Activated CD8-positive, alpha-beta memory T cell treated with anti-CD3 and anti-CD28 coated beads, Interleukin-2, amount 10 ng/mL, durations not matched to agents 7 days and 5 days (primary cell): ENCODE measurements around the gene UBE2E2. TPM values are rescaled to one million over a fixed set of nuclear protein-coding genes. Genes with fewer than 3 reads are reported as not detected.

Experiments
- ATAC-seq: fragments of 150-1000 bp; cut with Tn5 transposase; one replicate; pipeline ENCODE4 v1.10.0; 2021; ENCODE audit warnings: moderate library complexity
- CTCF ChIA-PET: fragments of 350-600 bp; sonication (Branson Sonifier 250); formaldehyde crosslinking; loops from one replicate; lab custom pipeline; 2021; ENCODE audit warnings: antibody characterized with exemption; lab: Charles Lee
- DNase-seq: peaks from one replicate; pipeline ENCODE4 v3.0.0-alpha.2; 2020
- H3K27ac Mint-ChIP-seq: one replicate; pipeline ENCODE4 v1.8.0; 2021; ENCODE audit warnings: mild to moderate bottlenecking, mixed read lengths
- H3K27me3 Mint-ChIP-seq: one replicate; pipeline ENCODE4 v1.8.0; 2021; ENCODE audit warnings: mixed read lengths
- H3K36me3 Mint-ChIP-seq: one replicate; pipeline ENCODE4 v1.8.0; 2021; ENCODE audit warnings: mild to moderate bottlenecking, mixed read lengths
- H3K4me1 Mint-ChIP-seq: one replicate; pipeline ENCODE4 v1.8.0; 2021; ENCODE audit warnings: mixed read lengths
- H3K4me3 Mint-ChIP-seq: one replicate; pipeline ENCODE4 v1.8.0; 2021; ENCODE audit warnings: mild to moderate bottlenecking, moderate library complexity, mixed read lengths
- H3K9me3 Mint-ChIP-seq: one replicate; pipeline ENCODE4 v1.8.0; 2022; ENCODE audit warnings: low read depth, mixed read lengths
- total RNA-seq, 2 experiments: library from RNA; stranded (reverse); gene quantifications; one replicate each; pipeline ENCODE4 v1.2.3, GENCODE V29; 2021

Gene UBE2E2
- total RNA-seq, 2 experiments from 2014 or later, result 0.77 to 0.82 TPM

GRCh38 chr3:23479615-23480328 lies 276.6 kb downstream of the UBE2E2 start:
- CTCF ChIA-PET, result no interaction called here
- Mint-ChIP-seq H3K4me3 (no peak overlapping the region), H3K27ac (no peak overlapping the region), H3K36me3 (no peaks in the 10 kb centered on the region), H3K27me3 (no peaks in the 10 kb centered on the region), H3K9me3 (peaks cover 5% of the 10 kb centered on the region), H3K4me1 (peaks cover 2% of the 10 kb centered on the region)
- DNase-seq (no peak), ATAC-seq (no peak)

DNA sequence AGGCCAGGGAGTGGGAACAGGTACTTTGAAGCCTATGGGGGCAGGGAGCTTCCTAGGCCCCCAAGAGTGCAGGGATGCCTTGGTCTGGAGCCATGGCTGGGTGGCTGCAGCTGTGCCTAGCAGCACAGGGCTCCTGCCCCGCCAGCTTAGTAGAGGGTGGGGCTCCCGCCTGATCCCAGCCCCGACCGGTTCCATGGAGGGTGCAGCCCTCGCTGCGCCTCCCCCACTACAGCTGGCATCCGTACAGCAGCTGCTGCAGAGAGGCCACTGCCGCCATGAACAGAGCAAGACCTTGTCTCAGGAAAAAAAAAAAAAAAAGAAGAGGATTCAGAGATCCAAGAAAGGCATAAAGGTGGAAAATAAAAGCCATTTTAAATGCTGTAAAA lies 277.2 kb downstream of the UBE2E2 start:
- Mint-ChIP-seq H3K36me3 (no peaks in the 10 kb centered on the region), H3K4me3 (no peak overlapping the region), H3K4me1 (no peaks in the 10 kb centered on the region), H3K27me3 (no peaks in the 10 kb centered on the region), H3K9me3 (peaks cover 5% of the 10 kb centered on the region), H3K27ac (no peak overlapping the region)
- ATAC-seq (no peak), DNase-seq (no peak)
- CTCF ChIA-PET, result no interaction called here

GRCh38 chr3:23481011-23481615 lies 278.0 kb downstream of the UBE2E2 start:
- peaks cover 5% of the 10 kb centered on the region for H3K9me3 Mint-ChIP-seq
- no peaks in the 10 kb centered on the region for H3K36me3 Mint-ChIP-seq
- H3K4me3 Mint-ChIP-seq, result no peak overlapping the region
- no peak for ATAC-seq
- no peak for DNase-seq
- H3K27me3 Mint-ChIP-seq, result no peaks in the 10 kb centered on the region
- CTCF ChIA-PET, result no interaction called here
- no peak overlapping the region for H3K27ac Mint-ChIP-seq
- H3K4me1 Mint-ChIP-seq, result no peaks in the 10 kb centered on the region

DNA sequence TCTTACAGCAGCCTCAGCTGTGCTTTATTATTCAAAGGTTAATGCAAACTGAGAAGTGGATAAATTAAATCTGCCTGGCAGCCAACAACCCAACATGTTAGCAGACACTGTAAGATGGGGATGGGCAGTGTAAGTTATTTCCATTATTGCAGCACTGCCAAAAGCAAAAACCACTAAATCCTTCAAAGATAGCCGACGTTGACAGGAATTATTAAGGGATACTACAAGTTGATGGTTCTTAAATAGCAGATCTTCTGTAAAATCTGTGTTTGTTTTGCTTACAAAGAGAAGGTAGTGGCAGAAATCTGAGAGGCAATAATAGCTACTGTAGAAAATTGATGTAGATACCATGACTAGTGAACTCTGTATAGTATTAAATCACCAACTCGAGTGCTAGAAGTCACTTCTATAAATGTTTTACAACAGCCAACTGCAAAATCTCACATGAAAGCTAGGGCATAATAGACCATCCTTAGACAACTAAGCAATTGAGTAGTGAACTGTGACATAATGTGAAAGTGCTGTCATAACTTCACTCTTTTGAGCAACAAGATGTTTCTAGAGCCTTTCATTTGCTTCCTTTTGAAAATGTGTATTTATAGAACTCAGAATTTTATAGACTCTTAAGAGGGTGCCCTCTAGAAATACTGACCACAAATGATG lies 278.6 kb downstream of the UBE2E2 start:
- CTCF ChIA-PET, result no interaction called here
- Mint-ChIP-seq H3K36me3 (no peaks in the 10 kb centered on the region), H3K9me3 (peaks cover 5% of the 10 kb centered on the region), H3K4me1 (no peaks in the 10 kb centered on the region), H3K27me3 (no peaks in the 10 kb centered on the region), H3K4me3 (no peak overlapping the region), H3K27ac (no peak overlapping the region)
- DNase-seq, result no peak
- ATAC-seq, result no peak

DNA sequence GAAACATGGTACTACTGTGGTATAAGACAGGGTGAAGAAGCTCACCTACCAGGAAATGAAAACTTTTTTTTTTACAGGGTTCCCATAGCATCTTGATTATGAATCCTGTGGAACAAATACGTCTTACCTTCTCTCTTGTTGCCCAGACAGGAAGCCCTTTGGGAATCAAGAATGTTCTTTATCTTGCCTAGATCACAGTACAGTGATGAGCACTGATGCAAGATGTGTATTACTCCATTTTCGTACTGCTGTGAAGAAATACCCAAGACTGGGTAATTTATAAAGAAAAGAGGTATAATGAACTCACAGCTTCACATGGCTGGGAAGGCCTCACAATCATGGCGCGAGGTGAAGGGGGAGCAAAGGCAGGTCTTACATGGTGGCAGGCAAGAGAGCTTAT lies 281.3 kb downstream of the UBE2E2 start:
- CTCF ChIA-PET, result no interaction called here
- no peaks in the 10 kb centered on the region for H3K36me3 Mint-ChIP-seq
- no peak overlapping the region for H3K27ac Mint-ChIP-seq
- H3K9me3 Mint-ChIP-seq, result no peaks in the 10 kb centered on the region
- DNase-seq (no peak), ATAC-seq (no peak)
- H3K4me3 Mint-ChIP-seq, result no peak overlapping the region
- H3K27me3 Mint-ChIP-seq, result no peaks in the 10 kb centered on the region
- no peaks in the 10 kb centered on the region for H3K4me1 Mint-ChIP-seq

GRCh38 chr3:23485922-23486321 lies 282.8 kb downstream of the UBE2E2 start:
- Mint-ChIP-seq H3K36me3 (no peaks in the 10 kb centered on the region), H3K4me1 (no peaks in the 10 kb centered on the region), H3K9me3 (no peaks in the 10 kb centered on the region), H3K27me3 (no peaks in the 10 kb centered on the region), H3K4me3 (no peak overlapping the region), H3K27ac (no peak overlapping the region)
- ATAC-seq (no peak), DNase-seq (no peak)
- CTCF ChIA-PET, result no interaction called here

DNA sequence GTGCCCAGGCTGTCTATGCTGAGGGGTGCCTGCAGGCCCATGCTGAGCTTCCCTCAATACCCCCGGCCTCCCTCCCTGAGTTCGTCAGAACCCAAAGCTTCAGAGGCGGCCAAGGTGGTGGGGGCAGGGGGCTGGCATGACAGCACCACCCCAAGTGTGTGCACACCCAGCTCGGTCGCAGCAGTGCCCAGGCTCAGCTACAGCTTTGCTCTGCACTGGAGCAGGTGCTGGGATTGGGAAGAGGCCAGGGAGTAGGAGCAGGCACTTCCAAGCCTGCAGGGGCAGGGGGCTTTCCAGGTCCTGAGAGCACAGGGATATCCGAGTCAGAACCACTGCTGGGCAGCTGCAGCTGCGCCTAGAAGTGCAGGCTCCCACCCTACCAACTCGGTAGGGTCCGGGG lies 283.9 kb downstream of the UBE2E2 start:
- no peaks in the 10 kb centered on the region for H3K4me1 Mint-ChIP-seq
- no peaks in the 10 kb centered on the region for H3K27me3 Mint-ChIP-seq
- H3K36me3 Mint-ChIP-seq, result no peaks in the 10 kb centered on the region
- H3K9me3 Mint-ChIP-seq, result no peaks in the 10 kb centered on the region
- H3K27ac Mint-ChIP-seq, result no peak overlapping the region
- ATAC-seq (no peak), DNase-seq (no peak)
- H3K4me3 Mint-ChIP-seq, result no peak overlapping the region
- CTCF ChIA-PET, result no interaction called here

GRCh38 chr3:23488618-23489017 lies 285.5 kb downstream of the UBE2E2 start:
- no peak for ATAC-seq
- H3K27me3 Mint-ChIP-seq, result no peaks in the 10 kb centered on the region
- H3K9me3 Mint-ChIP-seq, result no peaks in the 10 kb centered on the region
- no peak overlapping the region for H3K4me3 Mint-ChIP-seq
- H3K36me3 Mint-ChIP-seq, result no peaks in the 10 kb centered on the region
- CTCF ChIA-PET, result no interaction called here
- H3K4me1 Mint-ChIP-seq, result no peaks in the 10 kb centered on the region
- DNase-seq, result no peak
- H3K27ac Mint-ChIP-seq, result no peak overlapping the region

GRCh38 chr3:23489300-23490158 lies 286.4 kb downstream of the UBE2E2 start:
- ATAC-seq (no peak), DNase-seq (no peak)
- Mint-ChIP-seq H3K27ac (no peak overlapping the region), H3K27me3 (no peaks in the 10 kb centered on the region), H3K36me3 (no peaks in the 10 kb centered on the region), H3K4me3 (no peak overlapping the region), H3K4me1 (no peaks in the 10 kb centered on the region), H3K9me3 (no peaks in the 10 kb centered on the region)
- CTCF ChIA-PET, result no interaction called here

- CTCF ChIA-PET, result no interaction called here
- ATAC-seq (no peak), DNase-seq (no peak)
- Mint-ChIP-seq H3K4me3 (no peak overlapping the region), H3K27ac (no peak overlapping the region), H3K36me3 (no peaks in the 10 kb centered on the region), H3K4me1 (no peaks in the 10 kb centered on the region), H3K9me3 (no peaks in the 10 kb centered on the region), H3K27me3 (no peaks in the 10 kb centered on the region)
These were observed 287.3 kb downstream of the UBE2E2 start for GRCh38 chr3:23490459-23490858.

- no peak for DNase-seq
- H3K27me3 Mint-ChIP-seq, result no peaks in the 10 kb centered on the region
- no peaks in the 10 kb centered on the region for H3K36me3 Mint-ChIP-seq
- H3K4me3 Mint-ChIP-seq, result no peak overlapping the region
- no peaks in the 10 kb centered on the region for H3K9me3 Mint-ChIP-seq
- no peaks in the 10 kb centered on the region for H3K4me1 Mint-ChIP-seq
- H3K27ac Mint-ChIP-seq, result no peak overlapping the region
- no peak for ATAC-seq
- CTCF ChIA-PET, result no interaction called here
These were observed 288.9 kb downstream of the UBE2E2 start for GRCh38 chr3:23492057-23492456.

DNA sequence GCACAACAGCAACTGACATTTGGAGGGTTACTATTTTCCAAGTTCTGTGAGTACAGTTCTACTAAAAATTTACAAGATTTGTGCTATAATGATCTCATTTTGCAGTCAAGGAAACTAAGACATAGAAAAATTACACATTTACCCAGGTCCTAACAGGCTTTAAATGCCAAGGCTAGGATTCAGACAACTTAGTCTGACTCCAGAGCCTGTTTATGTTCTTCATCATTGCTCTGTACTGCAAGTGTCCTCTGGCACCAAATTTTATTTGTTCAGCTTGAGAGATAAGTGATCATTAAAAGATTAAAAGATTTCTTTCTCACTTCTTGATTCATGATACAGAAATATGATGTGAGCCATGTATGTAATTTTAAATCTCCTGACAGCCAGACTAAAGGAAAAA lies 290.8 kb downstream of the UBE2E2 start:
- DNase-seq, result no peak

DNA sequence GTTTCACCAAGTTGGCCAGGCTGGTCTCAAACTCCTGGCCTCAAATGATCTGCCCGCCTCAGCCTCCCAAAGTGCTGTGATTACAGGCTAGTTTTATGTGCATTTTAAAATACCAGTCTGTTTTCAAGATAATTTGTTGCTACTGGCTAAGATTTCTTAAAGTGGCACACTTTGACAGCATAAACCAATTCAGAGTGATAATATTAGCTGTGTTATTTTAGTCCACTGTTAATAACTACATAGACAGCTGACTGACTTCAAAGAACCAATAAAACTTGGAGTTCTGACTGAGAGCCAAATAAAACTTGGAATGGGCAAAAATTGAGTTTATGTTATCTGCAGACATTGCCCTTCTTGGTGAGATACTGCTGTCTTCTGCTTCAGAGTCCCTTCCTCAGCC lies 291.8 kb downstream of the UBE2E2 start:
- ATAC-seq, result no peak
- Mint-ChIP-seq H3K9me3 (no peaks in the 10 kb centered on the region), H3K36me3 (no peaks in the 10 kb centered on the region), H3K4me1 (no peaks in the 10 kb centered on the region), H3K27ac (no peak overlapping the region), H3K4me3 (no peak overlapping the region), H3K27me3 (no peaks in the 10 kb centered on the region)
- no peak for DNase-seq
- CTCF ChIA-PET, result no interaction called here

More for the DNA sequence above, 290.8 kb downstream of the UBE2E2 start:
- Mint-ChIP-seq H3K9me3 (no peaks in the 10 kb centered on the region), H3K4me1 (no peaks in the 10 kb centered on the region), H3K27ac (no peak overlapping the region), H3K27me3 (no peaks in the 10 kb centered on the region), H3K36me3 (no peaks in the 10 kb centered on the region), H3K4me3 (no peak overlapping the region)
- CTCF ChIA-PET, result no interaction called here
- no peak for ATAC-seq
